Panc1 (cell line): ENCODE data around the gene MALL. TPM values are rescaled to one million over a fixed set of nuclear protein-coding genes. Genes with fewer than 3 reads are reported as not detected.

Experiments used
- ATAC-seq: fragments of 200-7000 bp; cut with Tn5 transposase; 2 replicates; pipeline ENCODE4 v1.9.1; 2020; ENCODE audit warnings: mild to moderate bottlenecking, moderate library complexity
- BruUV-seq: library from RNA; stranded (reverse); fragments of 400-500 nt; replicated peaks from 2 replicates; lab custom pipeline; 2021; lab: Mats Ljungman, UMichigan
- CTCF ChIA-PET: fragments of 300-600 bp; sonication (Branson Sonifier 250); formaldehyde crosslinking; loops from one replicate; lab custom pipeline; 2022; ENCODE audit warnings: antibody characterized with exemption; lab: Charles Lee
- POLR2A ChIA-PET: fragments of 300-600 bp; sonication (Branson Sonifier 250); formaldehyde crosslinking; loops from one replicate; lab custom pipeline; 2022; ENCODE audit warnings: antibody characterized with exemption; lab: Charles Lee
- DNase-seq: peaks from one replicate; pipeline ENCODE4 v3.0.0-alpha.2; 2010; ENCODE audit warnings: low read depth, low spot score
- H3K27ac ChIP-seq: 2 replicates; pipeline ENCODE4 v1.5.1; 2011; ENCODE audit warnings: mild to moderate bottlenecking, low read length, inconsistent platforms
- H3K27me3 ChIP-seq: fragments of 200-500 bp; sonication (Bioruptor generic); 2 replicates; pipeline ENCODE4 v1.6.0; 2014; ENCODE audit warnings: low read length, inconsistent platforms; ENCODE audit not compliant: control insufficient read depth, insufficient read depth
- H3K36me3 ChIP-seq: fragments of 200-500 bp; sonication (Bioruptor generic); 2 replicates; pipeline ENCODE4 v1.5.1; 2014; ENCODE audit warnings: inconsistent platforms, mild to moderate bottlenecking, low read length, moderate library complexity; ENCODE audit not compliant: control insufficient read depth, insufficient read depth
- H3K4me1 ChIP-seq: 2 replicates; pipeline ENCODE4 v1.5.1; 2011; ENCODE audit warnings: inconsistent platforms, mild to moderate bottlenecking, low read length, moderate library complexity; ENCODE audit not compliant: control insufficient read depth, insufficient read depth
- H3K4me3 ChIP-seq, 2 experiments: 2 replicates each; pipeline ENCODE4 v1.5.1; 2011 to 2012; ENCODE audit warnings: low read depth in 2 of 2, low read length in 2 of 2, mild to moderate bottlenecking in 2 of 2, inconsistent platforms in 1 of 2, moderate library complexity in 1 of 2
- H3K9me3 ChIP-seq: fragments of 200-500 bp; sonication (Bioruptor generic); 2 replicates; pipeline ENCODE4 v1.5.1; 2014; ENCODE audit warnings: low read depth, mild to moderate bottlenecking, inconsistent platforms, low read length, moderate library complexity; ENCODE audit not compliant: control insufficient read depth, insufficient read depth
- POLR2AphosphoS5 ChIP-seq: IDR thresholded peaks from 2 replicates; pipeline ENCODE4 v1.6.1; 2012; ENCODE audit warnings: mild to moderate bottlenecking, low read depth, low read length, moderate library complexity
- SIN3A ChIP-seq: IDR thresholded peaks from 2 replicates; pipeline ENCODE4 v1.6.1; 2012; ENCODE audit warnings: low read depth, mild to moderate bottlenecking, low read length, moderate library complexity, borderline replicate concordance; ENCODE audit not compliant: insufficient read depth
- TCF7L2 ChIP-seq: IDR thresholded peaks from 2 replicates; pipeline ENCODE4 v1.6.1; 2011; ENCODE audit warnings: mild to moderate bottlenecking, low read depth, low read length, inconsistent platforms
- in situ Hi-C: cut with HindIII; loops from 2 replicates; pipeline ENCODE4 v1.10.0; 2016; ENCODE audit warnings: low sequenced_read_pairs, low pct_unique_long_range_greater_than_20kb
- intact Hi-C: fragments of 100-400 bp; cut with micrococcal nuclease; formaldehyde crosslinking; loops from one replicate; pipeline ENCODE4 v1.10.0; 2022; ENCODE audit not compliant: unreplicated experiment
- total RNA-seq: library from RNA; stranded (reverse); gene quantifications from one replicate; pipeline ENCODE4 v1.2.1, GENCODE V29; 2021; ENCODE audit not compliant: unreplicated experiment
- TF ChIP-seq, protein P1 (sequence below), 2 experiments: IDR thresholded peaks; 2 replicates each; pipeline ENCODE4 v1.6.1; 2011 to 2012; ENCODE audit warnings: low read depth in 2 of 2, control low read depth in 1 of 2, low read length in 1 of 2, mild to moderate bottlenecking in 1 of 2, moderate library complexity in 1 of 2; ENCODE audit not compliant: insufficient read depth in 1 of 2
- TF ChIP-seq, protein P2 (sequence below): fragments of 450-650 bp; IDR thresholded peaks from 2 replicates; pipeline ENCODE4 v1.5.1; 2017; ENCODE audit warnings: mild to moderate bottlenecking

MALL gene
- total RNA-seq, 1 experiment from 2014 or later: 159 TPM

DNA sequence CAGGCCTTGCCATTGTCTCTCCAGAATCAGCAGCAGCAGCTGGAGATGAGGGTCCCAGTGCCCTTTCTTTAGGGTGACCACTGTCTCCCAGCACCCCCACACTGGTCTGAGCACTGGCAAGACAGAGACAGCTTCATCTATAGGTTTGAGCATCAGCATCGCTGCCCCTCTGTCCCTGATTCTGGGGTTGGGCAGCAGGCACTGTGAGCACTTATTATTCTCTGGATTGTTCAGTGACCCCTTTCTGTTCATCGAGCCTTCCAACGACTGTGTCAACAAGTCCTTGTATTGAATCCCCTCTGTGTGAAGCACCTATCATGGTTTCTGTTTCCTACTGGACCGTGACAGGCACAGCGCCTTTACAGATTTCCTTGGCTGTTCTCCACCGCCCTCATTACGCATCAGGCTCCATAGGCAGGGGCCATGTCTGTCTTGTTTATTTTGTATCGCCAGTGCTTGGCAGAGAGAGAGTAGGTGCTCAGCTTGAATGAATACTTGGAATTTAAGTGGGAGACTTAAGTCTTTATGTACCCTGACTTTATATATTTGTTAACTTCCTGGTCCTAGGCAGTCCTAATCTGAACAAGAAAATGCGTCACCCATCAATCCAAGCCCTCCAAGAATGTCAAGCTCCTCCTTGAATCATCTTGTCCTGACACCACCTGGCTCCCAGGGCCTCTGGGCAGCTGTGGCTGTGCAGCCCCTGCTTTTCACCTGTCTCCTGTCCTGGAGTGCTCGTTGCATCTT is 11.4 kb downstream of the MALL start:
- no peaks in the 10 kb centered on the region for H3K27me3 ChIP-seq
- DNase-seq: no peak
- intact Hi-C loops (no loop called here), in situ Hi-C loops (no loop called here)
- H3K27ac ChIP-seq: peak overlapping the region; percentile 94
- TF ChIP-seq, protein P1, sequence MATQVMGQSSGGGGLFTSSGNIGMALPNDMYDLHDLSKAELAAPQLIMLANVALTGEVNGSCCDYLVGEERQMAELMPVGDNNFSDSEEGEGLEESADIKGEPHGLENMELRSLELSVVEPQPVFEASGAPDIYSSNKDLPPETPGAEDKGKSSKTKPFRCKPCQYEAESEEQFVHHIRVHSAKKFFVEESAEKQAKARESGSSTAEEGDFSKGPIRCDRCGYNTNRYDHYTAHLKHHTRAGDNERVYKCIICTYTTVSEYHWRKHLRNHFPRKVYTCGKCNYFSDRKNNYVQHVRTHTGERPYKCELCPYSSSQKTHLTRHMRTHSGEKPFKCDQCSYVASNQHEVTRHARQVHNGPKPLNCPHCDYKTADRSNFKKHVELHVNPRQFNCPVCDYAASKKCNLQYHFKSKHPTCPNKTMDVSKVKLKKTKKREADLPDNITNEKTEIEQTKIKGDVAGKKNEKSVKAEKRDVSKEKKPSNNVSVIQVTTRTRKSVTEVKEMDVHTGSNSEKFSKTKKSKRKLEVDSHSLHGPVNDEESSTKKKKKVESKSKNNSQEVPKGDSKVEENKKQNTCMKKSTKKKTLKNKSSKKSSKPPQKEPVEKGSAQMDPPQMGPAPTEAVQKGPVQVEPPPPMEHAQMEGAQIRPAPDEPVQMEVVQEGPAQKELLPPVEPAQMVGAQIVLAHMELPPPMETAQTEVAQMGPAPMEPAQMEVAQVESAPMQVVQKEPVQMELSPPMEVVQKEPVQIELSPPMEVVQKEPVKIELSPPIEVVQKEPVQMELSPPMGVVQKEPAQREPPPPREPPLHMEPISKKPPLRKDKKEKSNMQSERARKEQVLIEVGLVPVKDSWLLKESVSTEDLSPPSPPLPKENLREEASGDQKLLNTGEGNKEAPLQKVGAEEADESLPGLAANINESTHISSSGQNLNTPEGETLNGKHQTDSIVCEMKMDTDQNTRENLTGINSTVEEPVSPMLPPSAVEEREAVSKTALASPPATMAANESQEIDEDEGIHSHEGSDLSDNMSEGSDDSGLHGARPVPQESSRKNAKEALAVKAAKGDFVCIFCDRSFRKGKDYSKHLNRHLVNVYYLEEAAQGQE (IDR thresholded peaks at IDR 0.05; ENCODE audit: insufficient read depth in 1 of 2, low read depth in 2 of 2, low read length in 1 of 2): no peak
- TF ChIP-seq SIN3A: no peak
- TF ChIP-seq TCF7L2: no peak
- TF ChIP-seq, protein P2, sequence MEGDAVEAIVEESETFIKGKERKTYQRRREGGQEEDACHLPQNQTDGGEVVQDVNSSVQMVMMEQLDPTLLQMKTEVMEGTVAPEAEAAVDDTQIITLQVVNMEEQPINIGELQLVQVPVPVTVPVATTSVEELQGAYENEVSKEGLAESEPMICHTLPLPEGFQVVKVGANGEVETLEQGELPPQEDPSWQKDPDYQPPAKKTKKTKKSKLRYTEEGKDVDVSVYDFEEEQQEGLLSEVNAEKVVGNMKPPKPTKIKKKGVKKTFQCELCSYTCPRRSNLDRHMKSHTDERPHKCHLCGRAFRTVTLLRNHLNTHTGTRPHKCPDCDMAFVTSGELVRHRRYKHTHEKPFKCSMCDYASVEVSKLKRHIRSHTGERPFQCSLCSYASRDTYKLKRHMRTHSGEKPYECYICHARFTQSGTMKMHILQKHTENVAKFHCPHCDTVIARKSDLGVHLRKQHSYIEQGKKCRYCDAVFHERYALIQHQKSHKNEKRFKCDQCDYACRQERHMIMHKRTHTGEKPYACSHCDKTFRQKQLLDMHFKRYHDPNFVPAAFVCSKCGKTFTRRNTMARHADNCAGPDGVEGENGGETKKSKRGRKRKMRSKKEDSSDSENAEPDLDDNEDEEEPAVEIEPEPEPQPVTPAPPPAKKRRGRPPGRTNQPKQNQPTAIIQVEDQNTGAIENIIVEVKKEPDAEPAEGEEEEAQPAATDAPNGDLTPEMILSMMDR: no peak
- no peak for TF ChIP-seq POLR2AphosphoS5
- H3K4me3 ChIP-seq: no peak overlapping the region
- BruUV-seq: no TSS peak
- H3K36me3 ChIP-seq: peaks cover 4% of the 10 kb centered on the region; the same call in 1 of the 2 replicates
- ChIA-PET CTCF (no interaction called here), POLR2A (no interaction called here)
- H3K4me1 ChIP-seq: peaks cover 91% of the 10 kb centered on the region
- ATAC-seq: no peak
- no peaks in the 10 kb centered on the region for H3K9me3 ChIP-seq

DNA sequence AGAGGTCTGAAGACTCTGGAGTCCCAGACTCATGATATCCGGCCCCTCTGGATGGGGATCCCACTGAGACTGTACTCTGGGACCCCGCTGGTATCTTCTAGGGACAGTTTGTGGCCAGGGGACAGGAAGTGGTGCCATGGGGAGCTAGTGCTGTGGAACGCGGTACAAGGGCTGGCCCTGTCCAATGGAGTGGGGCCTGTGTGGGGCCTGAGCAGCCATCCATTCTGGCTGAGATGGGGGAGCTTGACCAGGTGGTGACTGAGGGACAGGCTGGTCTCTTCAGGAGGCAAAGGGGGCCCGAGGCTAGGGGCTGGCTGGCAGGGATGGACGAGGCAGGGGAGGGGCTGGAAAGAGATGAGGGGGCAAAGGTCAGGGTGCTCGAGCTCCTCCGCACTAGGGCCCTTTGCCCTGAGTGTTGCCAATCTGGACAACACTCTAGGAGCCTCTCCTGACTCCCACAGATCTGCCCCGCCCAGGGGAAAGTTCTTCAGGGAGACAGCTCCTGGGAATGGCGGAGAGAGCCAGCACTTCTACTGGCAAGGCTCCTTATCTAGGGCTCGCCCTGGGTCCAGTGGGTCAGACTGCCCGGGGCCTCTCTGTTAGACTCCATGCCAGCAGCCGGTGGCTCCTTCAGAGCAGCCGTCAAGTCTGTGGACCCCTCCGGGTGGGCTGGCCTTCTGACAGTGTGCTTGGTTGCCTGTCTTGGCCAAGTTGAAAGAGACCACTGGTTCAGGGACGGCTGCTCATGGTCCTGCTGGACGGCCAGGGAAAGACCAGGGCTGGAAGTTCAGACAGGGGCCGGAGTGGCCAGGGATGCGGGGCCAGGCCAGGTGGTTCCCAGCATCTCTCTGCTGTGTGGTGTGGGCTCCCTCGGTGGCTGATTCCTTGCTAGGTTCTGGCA is 12.3 kb downstream of the MALL start:
- CTCF ChIA-PET: no interaction called here
- H3K27ac ChIP-seq: peak overlapping the region; percentile 94
- POLR2A ChIA-PET: no interaction called here
- TF ChIP-seq POLR2AphosphoS5 (0 out of 2 replicates have a peak, but pooled peaks have one; percentile 23), TCF7L2 (no peak)
- no peaks in the 10 kb centered on the region for H3K27me3 ChIP-seq
- no peak for DNase-seq
- peaks cover 4% of the 10 kb centered on the region; the same call in 1 of the 2 replicates for H3K36me3 ChIP-seq
- no TSS peak for BruUV-seq
- H3K4me3 ChIP-seq: no peak overlapping the region
- in situ Hi-C loops (no loop called here), intact Hi-C loops (no loop called here)
- H3K4me1 ChIP-seq: peaks cover 83% of the 10 kb centered on the region
- H3K9me3 ChIP-seq: no peaks in the 10 kb centered on the region
- ATAC-seq: no peak
